ENCODE measurements around the gene GASK1A.

GRCh38 chr3:42994595-42994994, 15.5 kb downstream of the GASK1A start:
- TF ChIP-seq BHLHE40 (IDR thresholded peaks at IDR 0.05; ENCODE audit: borderline replicate concordance) = no peak
- TF ChIP-seq TARDBP (IDR thresholded peaks at IDR 0.05) = no peak

Measured in HEK293T (cell line).